ENCODE measurements around the gene PEAR1. TPM values are rescaled to one million over a fixed set of nuclear protein-coding genes. Genes with fewer than 3 reads are reported as not detected.

Gene PEAR1
- total RNA-seq, 1 donor from 2014 or later, result 3.9 TPM

DNA sequence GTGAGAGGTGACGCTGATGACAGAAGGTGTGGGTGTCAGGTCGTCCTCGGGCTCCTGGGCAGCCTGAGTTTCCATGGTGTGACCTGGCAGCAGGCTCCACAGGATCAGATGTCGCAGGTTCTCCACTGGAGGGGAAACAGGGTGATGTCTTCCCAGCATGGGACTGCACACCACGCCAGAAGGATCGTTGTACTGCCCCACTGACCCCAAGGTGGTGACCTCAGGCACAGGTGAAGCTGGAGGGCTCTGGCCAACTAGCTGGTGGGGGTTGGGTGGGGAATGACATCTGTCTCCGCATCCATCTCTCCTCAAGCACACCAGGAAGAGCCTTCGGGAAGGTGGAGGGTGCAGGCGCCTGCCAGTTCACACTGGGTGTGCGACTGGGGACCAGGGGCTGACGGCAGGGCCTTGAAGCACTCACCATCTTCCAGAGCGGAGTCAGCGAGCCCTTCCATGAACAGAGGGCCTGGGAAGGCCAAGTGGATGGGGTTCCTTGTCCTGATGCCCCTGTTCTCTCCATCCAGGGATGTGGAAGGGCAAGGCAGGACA lies 46.3 kb downstream of the PEAR1 start:
- no peak for DNase-seq (ENCODE audit: low read depth)

DNA sequence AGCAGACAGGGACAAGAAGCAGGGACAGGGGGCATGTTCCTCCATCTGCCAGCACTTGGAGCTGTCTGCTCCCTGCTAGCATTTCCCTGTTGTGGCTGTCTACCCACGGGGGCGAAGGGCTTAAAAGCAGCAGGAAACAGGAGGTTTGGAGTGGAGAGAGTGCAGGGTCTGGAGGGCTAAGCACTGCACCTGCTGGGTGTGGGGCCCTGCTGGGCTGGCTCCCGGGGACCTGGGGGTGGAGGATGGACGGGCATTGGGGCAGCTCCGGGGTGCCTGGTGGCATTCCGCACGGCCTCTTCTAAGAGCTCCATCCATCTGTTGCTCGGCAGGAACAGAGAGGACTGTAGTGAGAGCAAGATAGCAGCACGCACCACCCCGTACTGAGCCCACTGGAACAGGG lies 48.2 kb downstream of the PEAR1 start:
- DNase-seq (ENCODE audit: low read depth), result no peak

DNA sequence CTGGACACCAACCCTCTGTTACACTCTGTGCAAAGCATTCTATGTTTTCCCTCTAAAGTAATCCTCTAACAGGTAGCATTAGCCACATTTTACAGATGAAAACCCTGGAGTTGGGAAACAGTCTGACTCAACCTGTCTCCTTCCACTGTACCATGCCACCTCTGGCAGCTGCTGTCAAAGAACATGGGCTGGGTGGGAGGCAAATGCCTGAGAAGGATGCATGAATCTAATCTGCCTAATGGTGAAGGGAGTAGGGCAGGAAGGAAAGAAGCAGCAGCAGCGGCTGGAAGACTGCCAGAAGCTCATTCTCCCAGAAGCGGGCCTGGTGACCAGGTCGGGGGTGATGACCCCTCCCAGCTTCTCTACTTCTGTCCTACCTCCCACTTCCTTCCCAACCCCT lies 48.7 kb downstream of the PEAR1 start:
- DNase-seq (ENCODE audit: low read depth), result no peak

GRCh38 chr1:156942576-156942975 lies 49.1 kb downstream of the PEAR1 start:
- DNase-seq (ENCODE audit: low read depth), result no peak

DNA sequence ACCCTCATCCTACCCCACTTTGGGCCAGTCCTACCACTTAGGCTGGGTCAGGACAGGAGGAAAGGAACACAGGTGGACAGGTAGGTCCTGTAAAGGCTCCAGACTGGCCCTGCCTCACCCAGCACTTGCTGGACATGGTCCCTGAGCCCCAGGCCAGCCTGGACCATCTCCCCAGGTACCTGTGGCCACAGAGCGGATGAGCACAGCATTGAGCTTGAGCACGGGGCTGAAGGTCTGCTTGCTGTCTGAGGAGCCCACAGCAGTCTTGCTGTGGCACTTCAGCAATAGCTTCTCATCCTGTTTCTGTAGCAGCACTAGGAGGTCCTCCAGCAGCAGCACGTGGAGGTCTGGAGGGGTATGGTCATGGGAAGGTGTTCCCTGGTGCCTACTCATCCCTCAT lies 50.2 kb downstream of the PEAR1 start:
- no peak for DNase-seq (ENCODE audit: low read depth)

GRCh38 chr1:156944268-156944667 lies 50.8 kb downstream of the PEAR1 start:
- no peak for DNase-seq (ENCODE audit: low read depth)

DNA sequence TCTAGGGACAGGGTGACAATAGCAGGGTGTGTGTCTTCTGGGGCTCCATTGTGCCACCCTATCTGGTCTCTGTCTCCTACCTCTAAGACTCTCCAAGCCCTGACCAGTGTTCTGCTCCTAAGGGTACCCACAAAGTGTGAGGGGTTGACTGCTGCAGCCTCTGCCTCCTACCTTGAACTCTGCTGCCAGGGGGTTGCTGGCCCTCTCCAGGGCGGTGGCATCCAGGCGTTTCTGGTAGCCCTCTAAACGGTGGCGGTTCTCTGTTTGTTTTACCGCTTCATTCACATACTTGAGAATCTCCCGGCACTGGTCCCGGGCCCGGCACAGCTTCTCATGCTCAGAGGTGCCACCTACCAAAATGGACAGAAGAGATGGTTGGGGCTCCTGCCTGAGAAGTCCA lies 51.3 kb downstream of the PEAR1 start:
- DNase-seq (ENCODE audit: low read depth), result no peak

GRCh38 chr1:156945881-156946661 lies 52.6 kb downstream of the PEAR1 start:
- DNase-seq (ENCODE audit: low read depth), result no peak

DNA sequence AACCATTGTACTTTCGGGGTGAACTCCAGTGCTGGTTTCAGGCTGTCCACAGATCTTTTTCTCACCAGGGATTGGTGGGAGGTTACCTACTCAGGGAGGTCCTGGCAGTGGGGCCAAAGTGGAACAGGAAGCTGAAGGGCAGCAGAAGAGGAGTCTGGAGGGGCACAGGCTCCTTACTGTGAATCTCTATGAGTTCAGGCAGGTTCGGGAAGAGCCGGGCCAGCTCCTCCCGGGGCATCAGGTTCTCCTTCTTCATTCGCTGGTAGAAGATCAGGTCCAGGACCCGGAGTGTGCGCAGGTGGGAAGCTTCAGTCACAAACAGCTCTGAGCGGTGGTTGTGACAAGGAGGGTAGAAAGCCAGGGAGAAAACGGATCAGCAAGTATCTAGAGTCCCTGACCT lies 53.6 kb downstream of the PEAR1 start:
- DNase-seq (ENCODE audit: low read depth), result no peak

- DNase-seq (ENCODE audit: low read depth), result no peak
Measured at GRCh38 chr1:156947818-156948525, 54.5 kb downstream of the PEAR1 start.

DNA sequence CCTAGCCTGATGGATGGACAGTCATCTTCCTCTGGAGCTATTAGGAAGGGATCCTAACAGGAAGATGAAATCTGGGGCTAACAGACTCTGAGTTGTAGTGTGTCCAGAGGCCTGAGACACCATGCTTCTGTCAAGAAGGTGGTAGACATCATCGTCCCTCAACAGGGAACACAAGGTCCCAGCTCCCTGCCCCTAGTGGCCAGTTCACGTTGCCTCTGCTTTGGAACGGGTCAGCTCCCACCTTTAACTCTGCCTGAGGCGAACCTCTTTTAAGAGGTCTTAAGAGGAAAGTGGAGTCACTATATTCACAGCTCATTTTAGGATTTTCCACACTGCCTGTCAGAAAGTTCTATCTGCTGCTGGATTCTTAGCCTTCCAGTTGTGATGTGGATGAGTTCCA lies 55.2 kb downstream of the PEAR1 start:
- DNase-seq (ENCODE audit: low read depth), result no peak

GRCh38 chr1:156949127-156949526 lies 55.6 kb downstream of the PEAR1 start:
- no peak for DNase-seq (ENCODE audit: low read depth)

DNA sequence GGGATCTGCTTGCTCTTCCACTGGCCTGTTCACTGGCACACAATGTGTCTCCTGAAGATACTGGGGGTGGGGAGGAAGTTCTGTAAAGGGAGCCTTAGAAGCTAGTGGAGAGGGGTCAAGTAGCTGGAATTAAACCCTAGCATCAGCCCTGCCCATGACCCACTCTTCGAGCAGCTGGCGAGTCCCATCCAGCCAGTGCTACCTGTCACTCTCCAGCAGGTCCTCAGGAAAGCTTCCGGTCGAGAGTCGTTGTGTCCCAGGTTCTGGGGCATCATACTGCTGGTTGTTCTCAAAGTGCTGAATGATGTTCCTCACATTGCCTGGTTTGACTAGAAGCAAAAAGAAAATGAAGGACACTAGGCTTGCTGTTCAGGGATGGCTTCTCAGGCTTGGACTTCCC lies 57.9 kb downstream of the PEAR1 start:
- no peak for DNase-seq (ENCODE audit: low read depth)

- DNase-seq (ENCODE audit: low read depth), result no peak
Measured at GRCh38 chr1:156953571-156953970, 60.1 kb downstream of the PEAR1 start.

DNA sequence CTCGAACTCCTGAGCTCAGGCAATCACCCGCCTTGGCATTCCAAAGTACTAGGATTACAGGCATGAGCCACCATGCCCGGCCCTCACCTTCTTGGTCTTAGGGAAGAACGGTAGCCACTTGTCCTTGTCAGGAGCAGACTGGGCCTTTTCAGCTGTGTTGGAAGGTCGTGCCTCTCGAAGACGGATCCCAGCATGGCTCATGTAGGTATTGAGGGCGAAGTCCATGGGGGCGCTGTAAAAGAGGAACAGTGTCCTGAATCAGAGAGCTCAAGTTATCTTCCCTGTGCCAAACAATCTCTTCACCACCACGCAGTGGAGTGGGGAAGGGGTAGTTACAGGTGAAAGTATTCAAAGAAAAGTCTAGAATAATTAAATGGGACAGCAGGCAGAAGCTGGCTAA lies 62.8 kb downstream of the PEAR1 start:
- DNase-seq (ENCODE audit: low read depth), result no peak

DNA sequence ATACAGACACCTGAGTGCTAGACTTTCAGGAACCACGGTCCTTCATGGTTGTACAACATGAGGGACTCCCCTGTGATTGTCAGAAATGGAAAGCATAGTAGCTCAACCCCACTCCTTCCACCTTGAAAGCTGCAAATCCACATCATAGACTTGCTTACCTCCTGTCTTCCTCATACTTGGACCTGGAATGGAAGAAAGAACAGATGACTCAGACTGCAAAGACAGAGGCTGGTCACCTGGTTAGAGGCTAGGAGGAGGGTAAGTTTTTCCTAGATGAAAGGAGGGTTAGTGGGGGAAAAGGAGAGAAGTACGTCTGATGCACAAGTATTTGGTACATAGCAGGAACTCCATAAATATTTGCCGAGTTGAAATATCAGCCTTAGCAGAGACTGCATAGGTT lies 64.1 kb downstream of the PEAR1 start:
- DNase-seq (ENCODE audit: low read depth), result peak; percentile 31

- DNase-seq (ENCODE audit: low read depth), result no peak
Measured at GRCh38 chr1:156958247-156958714, 64.8 kb downstream of the PEAR1 start.

GRCh38 chr1:156959414-156959813 lies 65.9 kb downstream of the PEAR1 start:
- no peak for DNase-seq (ENCODE audit: low read depth)

DNA sequence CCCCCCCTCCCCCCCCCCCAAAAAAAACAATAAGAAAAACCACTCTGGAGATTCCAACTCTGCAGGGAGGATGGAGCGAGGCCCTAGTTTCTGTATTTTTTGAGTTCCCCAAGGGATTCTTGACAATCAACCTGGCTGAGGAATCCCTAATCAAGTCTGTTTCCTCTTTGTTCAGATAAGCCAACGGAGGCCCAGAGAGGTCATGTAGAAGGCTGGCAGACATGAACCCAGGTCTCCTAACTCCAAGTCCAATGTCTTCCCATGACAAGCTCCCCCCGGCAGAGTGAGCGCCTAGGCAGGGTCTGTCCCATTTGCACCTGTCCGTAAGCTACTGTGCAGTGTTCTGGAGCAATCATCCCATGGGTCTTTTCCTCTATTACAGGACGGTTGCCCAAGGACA lies 66.4 kb downstream of the PEAR1 start:
- no peak for DNase-seq (ENCODE audit: low read depth)

DNA sequence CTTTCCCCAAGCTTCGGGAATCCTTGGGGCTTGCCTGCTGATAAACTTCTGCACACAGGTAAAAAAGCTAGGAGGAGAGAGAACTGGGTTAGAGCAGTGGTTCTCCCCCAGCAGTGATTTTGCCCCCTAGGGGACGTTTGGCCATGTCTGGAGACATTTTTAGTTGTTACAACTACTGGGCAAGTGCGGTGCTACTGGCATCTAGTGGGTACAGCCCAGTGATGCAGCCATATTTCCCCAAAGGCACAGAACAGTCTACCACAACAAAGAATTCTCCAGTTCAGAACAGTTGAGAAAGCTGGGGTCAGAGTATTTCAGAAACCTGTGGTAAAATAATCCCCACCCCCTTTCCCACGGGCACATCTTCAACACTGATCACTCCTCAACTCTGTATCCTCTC lies 68.2 kb downstream of the PEAR1 start:
- no peak for DNase-seq (ENCODE audit: low read depth)

DNA sequence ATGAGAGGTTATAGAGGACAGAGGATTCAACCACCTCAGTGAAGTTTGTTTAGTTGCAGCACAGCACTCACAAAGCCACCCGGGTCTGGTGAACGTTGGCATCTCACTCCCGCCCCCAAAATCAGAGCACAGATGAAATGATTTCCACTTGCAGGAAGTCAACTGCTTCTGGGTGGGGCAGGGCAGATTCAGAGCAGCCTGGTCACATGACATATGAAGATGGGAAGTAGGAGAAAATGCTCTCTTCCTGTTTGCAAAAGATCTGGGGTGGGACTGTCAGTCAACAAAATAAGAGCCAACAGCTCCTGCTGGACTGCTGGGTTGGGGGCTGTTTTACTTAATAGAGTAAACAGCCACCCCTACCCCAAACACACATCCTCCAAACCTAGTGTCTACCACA lies 70.1 kb downstream of the PEAR1 start:
- no peak for DNase-seq (ENCODE audit: low read depth)

DNA sequence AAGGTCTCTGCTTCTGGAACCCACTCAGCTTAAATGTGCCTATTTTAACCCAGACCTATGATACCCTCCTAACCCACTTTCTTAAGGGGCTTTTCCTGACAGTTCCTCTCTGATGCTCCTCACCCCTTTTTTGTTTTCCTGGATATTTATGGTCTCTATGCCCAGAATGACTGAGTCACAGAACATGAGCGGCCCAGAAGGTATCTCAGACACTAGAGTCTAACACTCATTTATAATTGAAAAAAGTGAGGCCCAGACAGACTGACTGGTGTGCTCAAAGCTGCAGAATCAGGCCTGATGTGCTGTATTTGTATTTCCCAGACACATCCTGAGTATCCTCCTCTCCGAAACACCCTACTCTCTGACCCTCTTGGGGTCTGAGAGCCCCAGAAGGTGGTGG lies 70.9 kb downstream of the PEAR1 start:
- DNase-seq (ENCODE audit: low read depth), result no peak
